ENCODE data around the gene C16orf74.

The C16orf74 gene

DNA sequence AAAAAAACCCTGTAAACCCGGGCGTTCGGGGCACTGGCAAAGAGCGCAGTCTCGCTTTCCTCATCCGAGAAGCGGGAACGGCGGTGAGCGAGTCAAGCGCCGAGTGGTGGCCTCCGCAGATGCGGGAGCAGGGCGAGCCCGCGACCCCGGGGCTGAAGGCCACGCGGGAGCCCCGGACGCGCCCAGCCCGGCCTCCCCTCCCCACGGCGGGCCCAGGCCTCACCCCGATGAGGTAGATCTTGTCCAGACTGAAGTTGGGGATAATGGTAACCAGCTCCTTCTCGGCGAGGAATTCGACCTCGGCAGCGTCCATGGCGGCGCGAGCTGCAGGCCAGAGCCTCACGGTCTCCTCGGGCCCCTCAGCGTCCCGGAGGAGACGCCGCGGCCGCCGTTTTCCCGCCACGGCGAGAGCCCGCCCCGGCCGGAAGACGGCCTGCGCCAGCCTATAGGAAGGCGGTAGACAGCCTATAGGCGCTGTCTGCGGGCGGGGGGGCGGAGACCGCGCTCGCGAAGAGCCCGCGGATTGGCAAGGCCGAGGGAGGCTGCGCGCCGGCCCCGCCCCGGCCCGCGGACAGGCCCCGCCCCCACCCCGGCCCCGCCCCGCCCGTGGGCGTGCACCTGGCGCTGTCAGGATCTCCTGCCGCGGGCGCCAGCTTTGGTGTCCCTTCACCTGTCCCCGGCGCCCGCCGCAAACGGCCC, 62.2 kb downstream of the C16orf74 start, which contains the start of gene GINS2:
Gene GINS2 (minus strand): TSS at position 369 of the 699 bp plus-strand sequence. CDS start 56 bp downstream, at position 313.
- H3K4me3 ChIP-seq (ENCODE audit: insufficient read depth, low read depth, low read length): peak within 1 kb of the TSS; percentile 83
- peaks cover 17% of the 10 kb centered on the region for H3K27me3 ChIP-seq (ENCODE audit: control insufficient read depth, insufficient read depth, low read length, poor library complexity, severe bottlenecking)
- H3K27ac ChIP-seq (ENCODE audit: insufficient read depth, low read depth, low read length, poor library complexity, severe bottlenecking): no peak within 1 kb of the TSS
- no peaks in the 10 kb centered on the region for H3K4me1 ChIP-seq (ENCODE audit: control insufficient read depth, insufficient read depth, low read length)
- 2% methylated on average over 86 of the region's 86 CpGs for WGBS, 2 experiments
- peaks cover 9% of the 10 kb centered on the region for H3K36me3 ChIP-seq (ENCODE audit: control insufficient read depth, insufficient read depth, low read length)
- H3K9me3 ChIP-seq (ENCODE audit: control insufficient read depth, low read length): no peaks in the 10 kb centered on the region

DNA sequence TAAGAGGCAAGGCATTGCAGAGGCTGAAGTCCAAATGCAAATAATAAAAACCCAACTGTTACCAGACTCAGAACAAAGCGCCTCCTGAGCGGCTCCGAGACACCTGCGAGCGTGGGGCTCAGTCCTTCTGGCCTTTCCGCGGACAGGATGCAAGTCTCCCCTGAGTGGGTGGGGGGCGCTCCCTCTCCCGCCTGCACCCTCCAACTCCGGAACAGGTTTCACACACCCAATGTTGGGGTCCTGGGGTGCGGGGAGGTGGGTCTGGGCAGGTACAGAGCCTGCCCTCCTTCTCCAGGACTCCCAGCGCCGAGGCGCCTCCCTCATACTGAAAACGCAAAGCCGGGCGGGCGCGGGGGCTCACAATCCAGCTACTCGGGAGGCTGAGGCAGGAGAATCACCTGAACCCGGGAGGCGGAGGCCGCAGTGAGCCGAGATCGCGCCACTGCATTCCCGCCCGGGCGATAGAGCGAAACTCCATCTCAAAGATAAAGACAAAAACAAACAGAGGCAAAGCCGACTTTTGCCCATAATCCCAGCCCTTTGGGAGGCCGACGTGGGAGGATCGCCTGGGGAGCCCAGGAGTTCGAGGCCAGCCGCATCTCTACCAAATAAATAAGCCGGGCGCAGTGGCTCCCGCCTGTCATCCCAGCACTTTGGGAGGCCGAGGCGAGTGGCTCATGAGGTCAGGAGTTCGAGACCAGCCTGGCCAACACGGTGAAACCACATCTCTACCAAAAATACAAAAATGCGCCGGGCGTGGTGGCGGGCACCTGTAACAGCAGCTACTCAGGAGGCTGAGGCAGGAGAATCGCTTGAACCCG, 63.0 kb downstream of the C16orf74 start:
- Histone ChIP-seq H3K27me3 (ENCODE audit: control insufficient read depth, insufficient read depth, low read length, poor library complexity, severe bottlenecking) (peaks cover 17% of the 10 kb centered on the region), H3K36me3 (ENCODE audit: control insufficient read depth, insufficient read depth, low read length) (peaks cover 12% of the 10 kb centered on the region), H3K27ac (ENCODE audit: insufficient read depth, low read depth, low read length, poor library complexity, severe bottlenecking) (no peak overlapping the region), H3K9me3 (ENCODE audit: control insufficient read depth, low read length) (no peaks in the 10 kb centered on the region), H3K4me1 (ENCODE audit: control insufficient read depth, insufficient read depth, low read length) (peaks cover 3% of the 10 kb centered on the region), H3K4me3 (ENCODE audit: insufficient read depth, low read depth, low read length) (peak overlapping the region; percentile 83)
- 80 to 83% methylated on average over 49 of the region's 49 CpGs for WGBS, 2 experiments

DNA sequence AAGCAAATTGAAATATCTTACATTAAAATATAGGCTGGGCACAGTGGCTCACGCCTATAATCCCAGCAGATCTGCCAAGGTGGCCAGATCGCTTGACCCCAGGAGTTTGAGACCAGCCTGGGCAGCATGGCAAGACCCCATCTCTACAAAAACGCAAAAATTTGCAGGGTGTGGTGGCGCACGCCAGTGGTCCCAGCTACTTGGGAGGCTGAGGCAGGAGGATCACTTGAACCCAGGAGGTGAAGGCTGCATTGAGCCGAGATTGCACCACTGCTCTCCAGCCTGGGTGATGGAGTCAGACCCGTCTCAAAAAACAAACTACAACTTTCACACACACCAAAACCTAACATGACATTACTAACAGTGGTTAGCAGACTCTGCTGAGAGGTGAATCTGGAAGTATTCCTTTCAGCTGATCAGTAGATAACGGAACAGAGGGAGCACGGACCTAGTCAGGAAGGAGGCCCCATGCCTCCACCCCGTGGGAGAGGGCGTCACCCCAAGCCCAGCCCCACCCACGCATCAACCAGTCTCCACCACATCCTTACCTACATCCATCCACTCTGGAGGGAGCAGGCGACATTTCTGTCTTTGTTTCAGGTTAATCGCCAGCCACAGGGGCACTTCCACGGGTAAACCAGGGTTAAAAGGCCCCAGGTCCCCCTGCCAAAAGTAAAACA, 63.8 kb downstream of the C16orf74 start:
- Histone ChIP-seq H3K27me3 (ENCODE audit: control insufficient read depth, insufficient read depth, low read length, poor library complexity, severe bottlenecking) (peaks cover 17% of the 10 kb centered on the region), H3K4me1 (ENCODE audit: control insufficient read depth, insufficient read depth, low read length) (peaks cover 3% of the 10 kb centered on the region), H3K4me3 (ENCODE audit: insufficient read depth, low read depth, low read length) (peak overlapping the region; percentile 83), H3K9me3 (ENCODE audit: control insufficient read depth, low read length) (no peaks in the 10 kb centered on the region), H3K27ac (ENCODE audit: insufficient read depth, low read depth, low read length, poor library complexity, severe bottlenecking) (no peak overlapping the region), H3K36me3 (ENCODE audit: control insufficient read depth, insufficient read depth, low read length) (peaks cover 20% of the 10 kb centered on the region)
- 82 to 84% methylated on average over 15 of the region's 15 CpGs for WGBS, 2 experiments

DNA sequence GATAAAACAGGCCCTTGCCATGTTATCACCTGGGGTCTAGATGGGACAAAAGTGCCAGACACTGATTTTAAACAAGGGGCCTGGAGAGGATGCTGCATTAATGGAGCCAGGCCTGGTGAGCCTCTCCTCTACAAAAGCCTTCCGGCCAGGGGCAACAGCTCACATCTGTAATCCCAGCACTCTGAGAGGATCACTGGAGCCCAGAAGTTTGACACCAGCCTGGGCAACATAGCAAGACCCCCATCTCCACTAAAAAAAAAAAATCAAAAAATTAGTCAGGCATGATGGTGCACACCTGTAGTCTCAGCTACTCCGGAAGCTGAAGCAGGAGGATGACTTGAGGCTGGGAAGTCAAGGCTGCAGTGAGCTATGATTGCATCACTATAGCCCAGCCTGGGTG, 65.6 kb downstream of the C16orf74 start:
- Histone ChIP-seq H3K27me3 (ENCODE audit: control insufficient read depth, insufficient read depth, low read length, poor library complexity, severe bottlenecking) (peaks cover 10% of the 10 kb centered on the region), H3K4me3 (ENCODE audit: insufficient read depth, low read depth, low read length) (no peak overlapping the region), H3K4me1 (ENCODE audit: control insufficient read depth, insufficient read depth, low read length) (peaks cover 3% of the 10 kb centered on the region), H3K9me3 (ENCODE audit: control insufficient read depth, low read length) (no peaks in the 10 kb centered on the region), H3K36me3 (ENCODE audit: control insufficient read depth, insufficient read depth, low read length) (peaks cover 35% of the 10 kb centered on the region), H3K27ac (ENCODE audit: insufficient read depth, low read depth, low read length, poor library complexity, severe bottlenecking) (no peak overlapping the region)
- WGBS, 2 experiments: 93 to 97% methylated on average over 2 of the region's 2 CpGs

DNA sequence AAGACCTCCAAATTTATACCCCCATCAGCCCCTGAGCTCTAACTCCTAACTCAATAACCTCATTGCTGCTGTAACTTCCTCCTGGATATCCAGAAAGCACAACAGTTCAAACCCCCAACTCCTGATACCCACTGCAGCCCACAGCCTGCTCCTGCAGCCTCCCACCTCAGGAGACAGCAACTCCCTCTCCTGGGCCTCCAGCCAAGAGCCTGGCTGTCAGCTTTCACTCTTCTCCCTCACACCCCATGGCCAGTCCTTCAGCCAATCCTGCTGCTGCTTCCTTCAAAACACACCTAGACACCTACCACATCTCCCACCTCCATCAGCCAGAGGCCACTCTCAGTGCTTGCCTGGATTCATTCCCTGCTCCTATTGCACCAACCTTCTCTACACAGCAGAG, 67.5 kb downstream of the C16orf74 start:
- Histone ChIP-seq H3K4me1 (ENCODE audit: control insufficient read depth, insufficient read depth, low read length) (peaks cover 3% of the 10 kb centered on the region), H3K27me3 (ENCODE audit: control insufficient read depth, insufficient read depth, low read length, poor library complexity, severe bottlenecking) (no peaks in the 10 kb centered on the region), H3K36me3 (ENCODE audit: control insufficient read depth, insufficient read depth, low read length) (peaks cover 51% of the 10 kb centered on the region), H3K27ac (ENCODE audit: insufficient read depth, low read depth, low read length, poor library complexity, severe bottlenecking) (no peak overlapping the region), H3K4me3 (ENCODE audit: insufficient read depth, low read depth, low read length) (no peak overlapping the region), H3K9me3 (ENCODE audit: control insufficient read depth, low read length) (no peaks in the 10 kb centered on the region)

DNA sequence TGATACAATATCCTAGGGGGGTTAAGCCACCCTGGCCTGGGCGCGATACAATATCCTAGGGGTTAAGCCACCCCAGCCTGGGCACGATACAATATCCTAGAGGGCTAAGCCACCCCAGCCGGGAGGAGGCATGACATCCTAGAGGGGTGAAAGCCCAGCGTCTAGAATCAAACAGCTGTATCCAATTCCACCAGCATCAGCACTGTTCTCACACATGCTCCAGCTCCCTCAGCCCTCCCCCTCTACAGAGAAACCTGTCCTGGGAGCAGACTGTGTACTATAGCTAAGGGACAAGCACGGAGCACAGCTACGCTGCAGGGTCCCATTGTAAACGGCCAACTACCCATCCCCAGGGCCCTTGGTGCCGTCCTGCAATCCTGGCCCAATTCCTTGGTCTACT, 68.4 kb downstream of the C16orf74 start:
- no peak overlapping the region for H3K27ac ChIP-seq (ENCODE audit: insufficient read depth, low read depth, low read length, poor library complexity, severe bottlenecking)
- H3K4me1 ChIP-seq (ENCODE audit: control insufficient read depth, insufficient read depth, low read length): peaks cover 3% of the 10 kb centered on the region
- no peaks in the 10 kb centered on the region for H3K9me3 ChIP-seq (ENCODE audit: control insufficient read depth, low read length)
- H3K27me3 ChIP-seq (ENCODE audit: control insufficient read depth, insufficient read depth, low read length, poor library complexity, severe bottlenecking): no peaks in the 10 kb centered on the region
- 81 to 84% methylated on average over 9 of the region's 9 CpGs for WGBS, 2 experiments
- peaks cover 59% of the 10 kb centered on the region for H3K36me3 ChIP-seq (ENCODE audit: control insufficient read depth, insufficient read depth, low read length)
- no peak overlapping the region for H3K4me3 ChIP-seq (ENCODE audit: insufficient read depth, low read depth, low read length)

DNA sequence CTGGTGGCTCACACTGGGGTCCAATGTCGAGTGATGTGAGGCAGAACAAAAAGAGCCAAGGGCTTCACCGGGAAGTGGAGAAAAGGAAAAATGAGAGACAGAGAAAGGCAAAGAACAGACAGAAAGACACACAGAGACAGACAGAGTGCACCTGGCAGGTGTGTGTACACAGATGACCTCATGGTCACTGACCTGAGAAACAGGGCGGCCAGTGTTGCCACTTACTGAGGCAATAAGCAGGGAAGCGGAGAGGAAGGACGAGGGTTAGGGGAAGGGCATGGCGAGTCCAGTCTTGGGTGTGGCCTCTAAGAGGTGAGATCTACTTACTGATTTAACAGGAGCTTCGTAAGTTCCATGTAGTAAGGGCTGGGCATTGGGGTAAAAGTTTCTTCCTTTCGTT, 69.6 kb downstream of the C16orf74 start:
- WGBS, 2 experiments: 95 to 97% methylated on average over 8 of the region's 8 CpGs
- Histone ChIP-seq H3K9me3 (ENCODE audit: control insufficient read depth, low read length) (no peaks in the 10 kb centered on the region), H3K4me3 (ENCODE audit: insufficient read depth, low read depth, low read length) (no peak overlapping the region), H3K36me3 (ENCODE audit: control insufficient read depth, insufficient read depth, low read length) (peaks cover 61% of the 10 kb centered on the region), H3K27me3 (ENCODE audit: control insufficient read depth, insufficient read depth, low read length, poor library complexity, severe bottlenecking) (no peaks in the 10 kb centered on the region), H3K27ac (ENCODE audit: insufficient read depth, low read depth, low read length, poor library complexity, severe bottlenecking) (no peak overlapping the region), H3K4me1 (ENCODE audit: control insufficient read depth, insufficient read depth, low read length) (peaks cover 3% of the 10 kb centered on the region)

DNA sequence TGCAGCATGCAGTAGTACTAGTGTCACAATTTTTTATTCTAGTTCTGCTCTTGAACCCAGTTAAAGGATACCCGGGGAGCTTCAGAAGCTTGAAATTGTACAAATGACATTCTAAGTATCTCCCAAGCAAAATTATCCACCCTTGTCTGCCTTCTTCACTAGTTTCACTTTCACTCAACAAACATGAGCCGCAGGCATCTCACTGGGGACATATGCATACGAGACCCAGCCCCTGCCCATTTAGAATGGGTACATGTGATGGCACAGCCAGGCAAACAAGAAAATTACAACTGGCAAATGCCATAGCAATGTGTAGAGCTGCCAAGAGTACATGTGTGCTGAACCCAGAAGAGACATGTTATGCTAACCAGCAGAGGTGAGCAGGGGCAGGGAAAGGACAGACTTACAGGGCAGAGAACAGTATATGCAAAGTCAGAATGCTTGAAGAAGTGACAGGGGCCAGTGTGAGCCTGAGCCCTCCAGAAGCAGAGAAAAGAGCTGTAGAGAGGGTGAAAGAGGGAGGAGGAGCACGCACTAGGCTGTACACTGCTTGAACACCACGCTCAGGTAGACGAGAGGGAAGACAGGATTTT, 70.4 kb downstream of the C16orf74 start:
- H3K4me3 ChIP-seq (ENCODE audit: insufficient read depth, low read depth, low read length): no peak overlapping the region
- peaks cover 57% of the 10 kb centered on the region for H3K36me3 ChIP-seq (ENCODE audit: control insufficient read depth, insufficient read depth, low read length)
- WGBS, 2 experiments: 94 to 96% methylated on average over 6 of the region's 6 CpGs
- H3K27me3 ChIP-seq (ENCODE audit: control insufficient read depth, insufficient read depth, low read length, poor library complexity, severe bottlenecking): no peaks in the 10 kb centered on the region
- peaks cover 3% of the 10 kb centered on the region for H3K4me1 ChIP-seq (ENCODE audit: control insufficient read depth, insufficient read depth, low read length)
- H3K27ac ChIP-seq (ENCODE audit: insufficient read depth, low read depth, low read length, poor library complexity, severe bottlenecking): no peak overlapping the region
- no peaks in the 10 kb centered on the region for H3K9me3 ChIP-seq (ENCODE audit: control insufficient read depth, low read length)

DNA sequence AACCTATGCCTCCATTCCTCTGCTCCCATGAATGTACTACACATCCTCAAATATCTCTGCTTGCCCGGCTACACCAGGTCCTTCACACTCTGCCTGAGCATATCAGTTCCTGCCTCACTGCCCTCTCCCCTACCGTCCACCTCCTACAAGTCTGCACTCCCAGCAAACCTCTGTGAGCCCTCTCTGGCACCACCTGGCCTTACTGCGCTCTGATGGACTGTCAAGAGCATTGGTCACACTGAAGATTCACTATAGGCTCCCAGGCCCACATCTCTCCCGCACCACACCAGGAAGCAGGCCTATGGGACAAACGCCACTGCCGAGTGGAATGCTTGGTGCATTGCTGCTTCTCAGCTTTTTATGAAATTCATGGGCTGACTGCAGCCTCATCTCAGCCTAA, 71.0 kb downstream of the C16orf74 start:
- Histone ChIP-seq H3K9me3 (ENCODE audit: control insufficient read depth, low read length) (no peaks in the 10 kb centered on the region), H3K4me3 (ENCODE audit: insufficient read depth, low read depth, low read length) (no peak overlapping the region), H3K27me3 (ENCODE audit: control insufficient read depth, insufficient read depth, low read length, poor library complexity, severe bottlenecking) (no peaks in the 10 kb centered on the region), H3K27ac (ENCODE audit: insufficient read depth, low read depth, low read length, poor library complexity, severe bottlenecking) (no peak overlapping the region), H3K36me3 (ENCODE audit: control insufficient read depth, insufficient read depth, low read length) (peaks cover 56% of the 10 kb centered on the region), H3K4me1 (ENCODE audit: control insufficient read depth, insufficient read depth, low read length) (peaks cover 3% of the 10 kb centered on the region)
- 93 to 94% methylated on average over 6 of the region's 6 CpGs for WGBS, 2 experiments

DNA sequence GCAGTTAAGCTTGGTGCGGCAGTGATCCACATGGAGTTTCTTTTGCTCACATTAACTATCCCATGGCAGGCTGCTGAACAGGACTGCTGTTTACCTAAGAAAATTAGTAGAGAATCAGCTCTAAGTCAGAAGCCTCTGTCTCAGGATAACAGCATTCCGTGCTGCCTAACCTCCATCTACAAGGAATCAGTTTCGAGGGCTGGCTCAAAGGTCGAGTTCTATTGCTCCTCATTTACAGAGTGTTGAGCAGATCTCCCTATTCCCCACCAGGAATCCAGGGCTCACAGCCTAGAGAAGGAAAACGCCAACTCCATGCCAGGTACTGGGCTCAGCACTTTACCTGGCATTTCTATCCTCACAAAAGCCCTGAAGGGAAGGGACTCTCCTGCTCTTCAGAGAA, 72.1 kb downstream of the C16orf74 start:
- Histone ChIP-seq H3K27me3 (ENCODE audit: control insufficient read depth, insufficient read depth, low read length, poor library complexity, severe bottlenecking) (no peaks in the 10 kb centered on the region), H3K36me3 (ENCODE audit: control insufficient read depth, insufficient read depth, low read length) (peaks cover 59% of the 10 kb centered on the region), H3K4me3 (ENCODE audit: insufficient read depth, low read depth, low read length) (no peak overlapping the region), H3K9me3 (ENCODE audit: control insufficient read depth, low read length) (no peaks in the 10 kb centered on the region), H3K4me1 (ENCODE audit: control insufficient read depth, insufficient read depth, low read length) (peaks cover 3% of the 10 kb centered on the region), H3K27ac (ENCODE audit: insufficient read depth, low read depth, low read length, poor library complexity, severe bottlenecking) (no peak overlapping the region)
- 95% methylated on average over 5 of the region's 5 CpGs for WGBS, 2 experiments
